Glutamatergic neuron (in vitro differentiated cells): ENCODE measurements around the gene HACD4. TPM values are rescaled to one million over a fixed set of nuclear protein-coding genes. Genes with fewer than 3 reads are reported as not detected.

Experiments
- DNase-seq: peaks from one replicate; pipeline ENCODE4 v3.0.0; 2022
- H3K27ac Mint-ChIP-seq: one replicate; pipeline ENCODE4 v1.8.0; 2020; ENCODE audit warnings: mild to moderate bottlenecking, mixed read lengths, inconsistent platforms; ENCODE audit not compliant: unreplicated experiment
- H3K27me3 Mint-ChIP-seq: one replicate; pipeline ENCODE4 v1.8.0; 2020; ENCODE audit warnings: mild to moderate bottlenecking, moderate library complexity, mixed read lengths, inconsistent platforms; ENCODE audit not compliant: unreplicated experiment
- H3K36me3 Mint-ChIP-seq: one replicate; pipeline ENCODE4 v1.8.0; 2020; ENCODE audit warnings: mild to moderate bottlenecking, mixed read lengths, inconsistent platforms; ENCODE audit not compliant: unreplicated experiment
- H3K4me1 Mint-ChIP-seq: one replicate; pipeline ENCODE4 v1.8.0; 2020; ENCODE audit warnings: mild to moderate bottlenecking, low read depth, mixed read lengths, inconsistent platforms; ENCODE audit not compliant: unreplicated experiment
- H3K4me3 Mint-ChIP-seq: one replicate; pipeline ENCODE4 v1.8.0; 2020; ENCODE audit warnings: mild to moderate bottlenecking, mixed read lengths, inconsistent platforms; ENCODE audit not compliant: unreplicated experiment
- H3K9me3 Mint-ChIP-seq: one replicate; pipeline ENCODE4 v1.8.0; 2020; ENCODE audit warnings: mild to moderate bottlenecking, moderate library complexity, mixed read lengths, inconsistent platforms; ENCODE audit not compliant: unreplicated experiment
- CTCF ChIP-seq: fragments of 200-600 bp; sonication (generic); IDR thresholded peaks from one replicate; pipeline ENCODE4 v1.5.0; 2021; ENCODE audit not compliant: partially characterized antibody, unreplicated experiment
- total RNA-seq: library from RNA; stranded (reverse); fragmentation: NEBNext Ultra II Directional; extraction: Animal tissue kit (Norgen Biotek cat#: 25700); gene quantifications from one replicate; pipeline ENCODE4 v1.2.1, GENCODE V29; 2021; ENCODE audit not compliant: unreplicated experiment

HACD4 gene
- total RNA-seq, 1 donor from 2014 or later, result 0.10 TPM

- peaks cover 3% of the 10 kb centered on the region for H3K36me3 Mint-ChIP-seq
- H3K27me3 Mint-ChIP-seq, result peaks cover 4% of the 10 kb centered on the region
- peak overlapping the region; percentile 52 for H3K4me3 Mint-ChIP-seq
- no peaks in the 10 kb centered on the region for H3K4me1 Mint-ChIP-seq
- H3K9me3 Mint-ChIP-seq, result peaks cover 3% of the 10 kb centered on the region
- DNase-seq, result no peak
- H3K27ac Mint-ChIP-seq, result no peak overlapping the region
- no peak for TF ChIP-seq CTCF
These were observed 356 bp upstream of the HACD4 start for GRCh38 chr9:21031808-21032183.

- Mint-ChIP-seq H3K9me3 (peaks cover 3% of the 10 kb centered on the region), H3K27ac (no peak overlapping the region), H3K36me3 (peaks cover 3% of the 10 kb centered on the region), H3K27me3 (peaks cover 4% of the 10 kb centered on the region), H3K4me1 (no peaks in the 10 kb centered on the region), H3K4me3 (no peak overlapping the region)
- TF ChIP-seq CTCF, result no peak
- no peak for DNase-seq
These were observed 928 bp downstream of the HACD4 start for GRCh38 chr9:21030389-21031035.

DNA sequence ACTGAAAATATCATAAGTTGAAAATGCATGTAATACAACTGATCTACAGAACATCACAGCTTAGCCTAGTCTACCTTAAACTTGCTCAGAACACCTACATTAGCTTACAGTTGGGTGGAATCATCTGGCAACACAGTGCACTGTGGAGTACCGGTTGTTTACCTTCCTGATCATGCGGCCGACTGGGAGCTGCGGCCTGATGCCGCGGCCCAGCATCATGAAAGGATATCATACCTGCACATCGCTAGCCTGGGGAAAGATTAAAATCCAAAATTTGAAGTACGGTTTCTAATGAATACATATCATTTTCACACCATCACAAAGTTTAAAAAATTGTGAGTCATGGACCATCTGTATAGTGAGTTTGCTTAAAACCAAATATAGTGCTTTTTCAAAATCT is 1.8 kb downstream of the HACD4 start:
- Mint-ChIP-seq H3K4me1 (no peaks in the 10 kb centered on the region), H3K4me3 (no peak overlapping the region), H3K27me3 (peaks cover 4% of the 10 kb centered on the region), H3K9me3 (peaks cover 3% of the 10 kb centered on the region), H3K36me3 (peaks cover 3% of the 10 kb centered on the region), H3K27ac (no peak overlapping the region)
- no peak for DNase-seq
- TF ChIP-seq CTCF, result no peak

- Mint-ChIP-seq H3K4me3 (no peak overlapping the region), H3K27me3 (no peaks in the 10 kb centered on the region), H3K9me3 (peaks cover 3% of the 10 kb centered on the region), H3K36me3 (peaks cover 1% of the 10 kb centered on the region), H3K4me1 (no peaks in the 10 kb centered on the region), H3K27ac (no peak overlapping the region)
- DNase-seq, result no peak
- TF ChIP-seq CTCF, result no peak
These were observed 3.0 kb downstream of the HACD4 start for GRCh38 chr9:21028466-21028865.

GRCh38 chr9:21027295-21027694 is 4.1 kb downstream of the HACD4 start:
- TF ChIP-seq CTCF, result no peak
- H3K4me3 Mint-ChIP-seq, result no peak overlapping the region
- no peaks in the 10 kb centered on the region for H3K9me3 Mint-ChIP-seq
- H3K4me1 Mint-ChIP-seq, result no peaks in the 10 kb centered on the region
- no peaks in the 10 kb centered on the region for H3K27me3 Mint-ChIP-seq
- no peak overlapping the region for H3K27ac Mint-ChIP-seq
- DNase-seq, result no peak
- H3K36me3 Mint-ChIP-seq, result no peaks in the 10 kb centered on the region
